ENCODE results near the gene ENTPD8. TPM values are rescaled to one million over a fixed set of nuclear protein-coding genes. Genes with fewer than 3 reads are reported as not detected.
A peak's percentile ranks its signal among the peaks of the same experiment; 100 is the strongest.

ENTPD8 gene
- total RNA-seq, 3 donors from 2014 or later = 36.7 to 127 (median 74.8) TPM

DNA sequence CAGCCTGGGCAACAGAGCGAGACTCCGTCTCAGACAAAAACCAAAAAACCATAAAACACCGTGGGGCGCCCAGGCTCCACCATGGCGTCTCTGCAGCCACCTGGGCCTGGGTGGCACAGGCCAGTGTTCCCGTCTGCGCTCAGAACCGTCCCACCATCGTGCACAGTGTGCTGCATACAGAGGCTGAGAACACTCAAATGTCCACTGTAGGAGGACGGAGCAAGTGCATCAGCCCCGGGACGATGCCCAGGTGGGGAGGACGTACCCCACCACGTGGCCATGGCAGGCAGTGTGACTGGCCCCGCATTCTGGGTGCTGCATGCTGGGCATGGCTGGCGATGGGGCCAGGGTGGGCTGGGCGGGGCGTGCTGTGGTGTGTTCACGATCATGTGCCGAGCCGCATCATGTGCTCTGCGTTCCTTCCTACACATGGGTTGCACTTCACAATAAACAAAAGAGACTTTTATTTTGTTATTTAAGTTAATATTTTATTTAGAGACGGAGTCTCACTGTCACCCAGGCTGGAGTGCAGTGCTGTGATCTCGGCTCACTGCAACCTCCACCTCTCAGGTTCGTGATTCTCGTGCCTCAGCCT lies 56.0 kb downstream of the ENTPD8 start:
- intact Hi-C loops (cut with DNase I, micrococcal nuclease) = no loop called here
- DNase-seq (peak in 2 of 3 donors; percentile 8 to 37), ATAC-seq (no peak)
- Histone ChIP-seq H3K9me3 (no peaks in the 10 kb centered on the region), H3K4me3 (no peak overlapping the region), H3K4me1 (ENCODE audit: low read depth) (peaks cover 2% of the 10 kb centered on the region), H3K36me3 (ENCODE audit: low read depth) (no peaks in the 10 kb centered on the region)
- TF ChIP-seq, protein P1, sequence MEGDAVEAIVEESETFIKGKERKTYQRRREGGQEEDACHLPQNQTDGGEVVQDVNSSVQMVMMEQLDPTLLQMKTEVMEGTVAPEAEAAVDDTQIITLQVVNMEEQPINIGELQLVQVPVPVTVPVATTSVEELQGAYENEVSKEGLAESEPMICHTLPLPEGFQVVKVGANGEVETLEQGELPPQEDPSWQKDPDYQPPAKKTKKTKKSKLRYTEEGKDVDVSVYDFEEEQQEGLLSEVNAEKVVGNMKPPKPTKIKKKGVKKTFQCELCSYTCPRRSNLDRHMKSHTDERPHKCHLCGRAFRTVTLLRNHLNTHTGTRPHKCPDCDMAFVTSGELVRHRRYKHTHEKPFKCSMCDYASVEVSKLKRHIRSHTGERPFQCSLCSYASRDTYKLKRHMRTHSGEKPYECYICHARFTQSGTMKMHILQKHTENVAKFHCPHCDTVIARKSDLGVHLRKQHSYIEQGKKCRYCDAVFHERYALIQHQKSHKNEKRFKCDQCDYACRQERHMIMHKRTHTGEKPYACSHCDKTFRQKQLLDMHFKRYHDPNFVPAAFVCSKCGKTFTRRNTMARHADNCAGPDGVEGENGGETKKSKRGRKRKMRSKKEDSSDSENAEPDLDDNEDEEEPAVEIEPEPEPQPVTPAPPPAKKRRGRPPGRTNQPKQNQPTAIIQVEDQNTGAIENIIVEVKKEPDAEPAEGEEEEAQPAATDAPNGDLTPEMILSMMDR (IDR thresholded peaks at IDR 0.05) = no peak

Small RNAs within 50 kb of the gene (microRNA-seq; reads per million reads assigned to microRNA genes)
- not detected for gene MIR7114

Other genes starting within 250 kb of the ENTPD8 start
- 100 to 1,000 TPM in 2 of 3 donors, 10 to 100 TPM in 1; 73.8 to 170 (median 122) TPM for gene TPRN, start 240.6 kb downstream of the ENTPD8 start, total RNA-seq
- gene TMEM203, start 235.7 kb downstream of the ENTPD8 start, total RNA-seq = 10 to 100 TPM; 30.6 to 40.4 (median 40.0) TPM
- gene NDOR1, start 235.7 kb downstream of the ENTPD8 start, total RNA-seq = 10 to 100 TPM; 15.9 to 19.7 (median 19.0) TPM
- 1 to 10 TPM; 5.3 to 7.1 (median 5.8) TPM for gene RNF208, start 219.1 kb downstream of the ENTPD8 start, total RNA-seq
- gene CYSRT1, start 216.2 kb downstream of the ENTPD8 start, total RNA-seq = not detected
- not detected for gene RNF224, start 213.9 kb downstream of the ENTPD8 start, total RNA-seq
- gene SLC34A3, start 210.5 kb downstream of the ENTPD8 start, total RNA-seq = not detected
- gene TUBB4B, start 200.1 kb downstream of the ENTPD8 start, total RNA-seq = 100 to 1,000 TPM; 286 to 379 (median 332) TPM
- gene STPG3, start 190.1 kb downstream of the ENTPD8 start, total RNA-seq = not detected
- 10 to 100 TPM; 52.9 to 66.2 (median 60.5) TPM for gene NELFB, start 186.0 kb downstream of the ENTPD8 start, total RNA-seq
- gene TOR4A, start 163.6 kb downstream of the ENTPD8 start, total RNA-seq = 10 to 100 TPM; 23.3 to 48.6 (median 45.3) TPM
- 100 to 1,000 TPM in 2 of 3 donors, 10 to 100 TPM in 1; 61.4 to 171 (median 146) TPM for gene NRARP, start 139.1 kb downstream of the ENTPD8 start, total RNA-seq
- gene EXD3, start 18.2 kb downstream of the ENTPD8 start, total RNA-seq = 10 to 100 TPM; 39.4 to 56.7 (median 40.1) TPM
- gene NOXA1, start 18.0 kb downstream of the ENTPD8 start, total RNA-seq = 10 to 100 TPM; 18.0 to 41.5 (median 27.2) TPM
- 10 to 100 TPM; 30.1 to 48.0 (median 43.4) TPM for gene NSMF, start 18.0 kb upstream of the ENTPD8 start, total RNA-seq
- 10 to 100 TPM; 16.7 to 27.4 (median 17.2) TPM for gene PNPLA7, start 109.0 kb upstream of the ENTPD8 start, total RNA-seq
- 10 to 100 TPM; 67.1 to 93.8 (median 93.5) TPM for gene MRPL41, start 110.5 kb upstream of the ENTPD8 start, total RNA-seq
- 10 to 100 TPM; 24.5 to 33.5 (median 29.3) TPM for gene DPH7, start 137.6 kb upstream of the ENTPD8 start, total RNA-seq
- 10 to 100 TPM; 14.2 to 18.5 (median 18.4) TPM for gene ZMYND19, start 149.2 kb upstream of the ENTPD8 start, total RNA-seq
- 100 to 1,000 TPM in 1 of 3 donors, 10 to 100 TPM in 2; 58.1 to 111 (median 100.0) TPM for gene ARRDC1, start 164.3 kb upstream of the ENTPD8 start, total RNA-seq
- gene EHMT1, start 177.6 kb upstream of the ENTPD8 start, total RNA-seq = 10 to 100 TPM; 78.4 to 90.8 (median 83.3) TPM